NOMO-1 treated with dmso at 0.1 percent for 144 hours (cell line): ENCODE data around the gene SCOC.

Experiments used
- DNase-seq: peaks from one replicate; lab custom pipeline; 2025; ENCODE audit not compliant: unreplicated experiment; lab: John Stamatoyannopoulos, UW

The SCOC gene

GRCh38 chr4:140373328-140374129, at the start of gene SCOC:
TSS of gene SCOC (plus strand) at chr4:140373646. CDS start at chr4:140379171, 5,525 bp downstream.
- peak; percentile 98 for DNase-seq

GRCh38 chr4:140326395-140326993, 47.0 kb upstream of the SCOC start:
- DNase-seq, result no peak

GRCh38 chr4:140330311-140330900, 43.0 kb upstream of the SCOC start:
- DNase-seq, result no peak

- DNase-seq, result no peak
Observed at GRCh38 chr4:140331245-140331644, 42.2 kb upstream of the SCOC start.

- DNase-seq, result no peak
Observed at GRCh38 chr4:140331876-140332275, 41.6 kb upstream of the SCOC start.

- DNase-seq, result no peak
Observed at GRCh38 chr4:140332734-140333133, 40.7 kb upstream of the SCOC start.

- DNase-seq, result no peak
Observed at GRCh38 chr4:140333523-140333922, 39.9 kb upstream of the SCOC start.

GRCh38 chr4:140335076-140335475, 38.4 kb upstream of the SCOC start:
- no peak for DNase-seq

- no peak for DNase-seq
Observed at GRCh38 chr4:140336730-140337129, 36.7 kb upstream of the SCOC start.

GRCh38 chr4:140342620-140343019, 30.8 kb upstream of the SCOC start:
- no peak for DNase-seq

GRCh38 chr4:140343303-140343702, 30.1 kb upstream of the SCOC start:
- no peak for DNase-seq

GRCh38 chr4:140344101-140344500, 29.3 kb upstream of the SCOC start:
- DNase-seq, result no peak

- DNase-seq, result no peak
Observed at GRCh38 chr4:140344621-140345020, 28.8 kb upstream of the SCOC start.

- DNase-seq, result no peak
Observed at GRCh38 chr4:140346136-140346535, 27.3 kb upstream of the SCOC start.

- no peak for DNase-seq
Observed at GRCh38 chr4:140349816-140350215, 23.6 kb upstream of the SCOC start.

GRCh38 chr4:140351093-140352075, 22.1 kb upstream of the SCOC start:
- DNase-seq, result no peak

- no peak for DNase-seq
Observed at GRCh38 chr4:140353786-140354185, 19.7 kb upstream of the SCOC start.

GRCh38 chr4:140355288-140355687, 18.2 kb upstream of the SCOC start:
- no peak for DNase-seq

- DNase-seq, result no peak
Observed at GRCh38 chr4:140357868-140358267, 15.6 kb upstream of the SCOC start.

GRCh38 chr4:140358281-140358680, 15.2 kb upstream of the SCOC start:
- DNase-seq, result no peak
